GM19023 (cell line): ENCODE measurements around the gene TBC1D1.

Source experiments
- ATAC-seq: cut with Tn5 transposase; IDR thresholded peaks from one replicate; pipeline ENCODE4 v1.9.1; 2021; ENCODE audit warnings: mild to moderate bottlenecking, moderate library complexity; ENCODE audit not compliant: unreplicated experiment

Gene TBC1D1

DNA sequence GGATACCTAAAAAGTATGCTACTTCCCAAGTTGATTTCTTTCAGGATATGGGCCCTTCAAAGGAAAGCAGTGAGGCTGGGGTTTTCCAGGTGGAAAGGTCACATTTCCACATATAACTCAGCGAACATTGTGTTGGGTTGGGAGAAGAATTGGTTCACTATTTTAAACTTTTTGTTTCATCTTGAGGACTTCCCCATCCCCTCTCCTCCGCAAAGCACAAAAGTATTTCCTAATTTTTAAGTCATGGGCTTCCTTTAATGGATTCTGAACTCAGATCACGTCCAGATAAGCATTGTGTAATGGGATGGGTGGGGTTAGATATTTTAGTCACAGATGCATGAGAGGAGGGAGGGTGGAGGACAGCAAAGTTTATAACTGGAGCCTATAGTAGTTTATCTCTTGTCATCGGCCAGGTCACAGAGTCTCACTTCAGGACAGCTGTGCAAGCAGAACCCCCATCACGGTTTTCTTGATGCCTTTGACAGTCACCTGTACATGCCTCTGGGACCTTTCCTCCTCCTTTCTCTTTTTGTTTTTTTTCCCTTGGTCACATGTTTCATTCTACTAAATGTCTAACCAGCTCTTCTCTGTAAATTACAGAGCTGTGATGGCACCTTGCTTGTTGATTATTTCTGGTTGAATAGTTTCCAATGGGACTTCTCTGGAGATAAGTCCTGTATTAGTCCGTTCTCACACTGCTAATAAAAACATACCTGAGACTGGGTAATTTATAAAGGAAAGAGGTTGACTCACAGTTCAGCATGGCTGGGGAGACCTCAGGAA is 184.7 kb downstream of the TBC1D1 start:
- no peak for ATAC-seq

DNA sequence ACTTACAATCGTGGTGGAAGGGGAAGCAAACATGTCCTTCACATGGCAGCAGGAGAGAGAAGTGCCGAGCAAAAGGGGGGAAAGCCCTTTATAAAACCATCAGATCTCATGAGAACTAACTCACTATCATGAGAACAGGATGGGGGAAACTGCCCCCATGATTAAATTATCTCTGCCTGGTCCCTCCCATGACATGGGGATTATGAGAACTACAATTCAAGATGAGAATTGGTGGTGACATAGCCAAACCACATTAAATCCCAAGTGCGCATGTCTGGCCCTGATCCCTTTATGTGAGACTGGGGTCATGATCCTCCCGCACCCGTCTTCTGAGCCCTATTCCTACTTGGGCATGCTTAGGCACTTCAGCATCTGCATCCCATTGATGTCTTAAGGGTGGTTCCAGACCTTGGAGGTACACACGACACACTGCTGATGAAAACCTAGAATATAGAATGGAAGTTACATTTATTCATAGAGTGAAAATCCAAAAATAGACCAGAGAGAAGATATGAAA is 185.3 kb downstream of the TBC1D1 start:
- ATAC-seq = no peak

DNA sequence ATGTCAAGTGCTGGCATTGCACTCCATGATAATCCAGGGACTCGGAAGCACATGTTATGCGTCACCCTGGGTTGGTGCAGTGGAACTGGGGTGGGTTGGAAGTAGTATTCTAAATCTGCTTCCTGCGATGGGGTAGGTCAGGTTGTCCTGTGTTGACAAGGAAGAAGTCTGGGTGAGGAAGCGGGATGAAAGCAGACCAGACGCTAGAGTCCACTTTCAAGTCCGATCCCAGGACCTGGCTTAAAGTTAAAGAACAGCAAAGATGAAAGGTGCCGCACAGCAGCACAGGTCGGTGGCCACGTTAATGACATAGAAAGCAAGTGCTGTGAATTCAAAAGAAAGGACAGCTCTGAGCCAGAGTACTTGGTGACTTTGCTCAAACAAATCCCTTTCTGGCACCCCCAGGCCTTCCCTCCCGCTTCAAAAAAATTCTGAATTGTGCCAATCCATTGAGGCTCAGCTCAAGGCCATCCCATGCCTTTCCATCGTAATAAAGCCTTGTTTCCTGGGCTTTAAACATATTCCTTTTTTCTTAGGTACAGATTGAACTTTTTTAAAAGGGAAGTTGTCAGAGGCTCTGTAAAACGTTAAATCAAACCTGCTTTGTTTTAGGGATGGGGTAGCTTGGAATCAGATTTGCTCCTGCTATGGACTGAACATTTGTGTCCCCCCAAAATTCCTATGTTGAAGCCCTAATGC is 187.1 kb downstream of the TBC1D1 start:
- no peak for ATAC-seq

DNA sequence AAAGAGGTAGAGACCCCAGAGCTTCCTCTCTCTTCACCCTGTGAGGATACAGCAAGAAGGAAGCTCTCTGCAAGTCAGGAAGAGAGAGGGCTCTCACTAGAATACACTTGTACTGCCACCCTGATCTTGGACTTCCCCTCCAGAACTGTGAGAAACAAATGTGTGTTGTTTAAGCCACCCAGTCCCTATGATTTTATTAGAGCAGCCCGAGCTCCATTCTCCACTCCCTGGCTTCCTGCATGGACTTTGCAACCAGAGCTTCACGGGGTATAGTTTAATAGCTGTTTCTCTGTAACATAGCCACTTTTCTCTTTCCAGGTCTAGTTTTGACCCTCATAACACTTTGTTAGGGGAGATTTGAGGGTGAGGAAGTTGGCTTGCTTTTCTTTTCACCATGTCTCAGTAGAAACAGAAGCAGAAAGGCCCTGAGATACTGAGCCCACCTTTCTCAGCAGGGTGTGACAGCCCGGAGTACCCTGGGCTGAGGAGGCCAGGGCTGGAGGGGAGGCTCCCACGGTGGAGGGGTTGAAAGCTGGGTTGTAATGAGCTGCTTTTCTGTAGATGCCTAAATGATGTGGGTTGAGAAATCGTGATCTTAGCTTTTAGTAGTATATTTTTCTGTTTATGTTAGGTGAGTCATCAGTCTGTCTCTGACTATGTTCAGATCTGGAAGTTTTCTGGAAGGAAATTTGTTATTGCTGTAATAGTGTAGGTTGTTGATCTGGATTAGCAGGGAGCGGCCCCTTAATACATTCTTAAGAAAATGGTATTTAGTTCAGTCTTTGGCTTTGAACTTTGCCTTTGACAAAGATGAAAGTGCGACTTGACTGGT is 187.9 kb downstream of the TBC1D1 start:
- ATAC-seq = no peak

DNA sequence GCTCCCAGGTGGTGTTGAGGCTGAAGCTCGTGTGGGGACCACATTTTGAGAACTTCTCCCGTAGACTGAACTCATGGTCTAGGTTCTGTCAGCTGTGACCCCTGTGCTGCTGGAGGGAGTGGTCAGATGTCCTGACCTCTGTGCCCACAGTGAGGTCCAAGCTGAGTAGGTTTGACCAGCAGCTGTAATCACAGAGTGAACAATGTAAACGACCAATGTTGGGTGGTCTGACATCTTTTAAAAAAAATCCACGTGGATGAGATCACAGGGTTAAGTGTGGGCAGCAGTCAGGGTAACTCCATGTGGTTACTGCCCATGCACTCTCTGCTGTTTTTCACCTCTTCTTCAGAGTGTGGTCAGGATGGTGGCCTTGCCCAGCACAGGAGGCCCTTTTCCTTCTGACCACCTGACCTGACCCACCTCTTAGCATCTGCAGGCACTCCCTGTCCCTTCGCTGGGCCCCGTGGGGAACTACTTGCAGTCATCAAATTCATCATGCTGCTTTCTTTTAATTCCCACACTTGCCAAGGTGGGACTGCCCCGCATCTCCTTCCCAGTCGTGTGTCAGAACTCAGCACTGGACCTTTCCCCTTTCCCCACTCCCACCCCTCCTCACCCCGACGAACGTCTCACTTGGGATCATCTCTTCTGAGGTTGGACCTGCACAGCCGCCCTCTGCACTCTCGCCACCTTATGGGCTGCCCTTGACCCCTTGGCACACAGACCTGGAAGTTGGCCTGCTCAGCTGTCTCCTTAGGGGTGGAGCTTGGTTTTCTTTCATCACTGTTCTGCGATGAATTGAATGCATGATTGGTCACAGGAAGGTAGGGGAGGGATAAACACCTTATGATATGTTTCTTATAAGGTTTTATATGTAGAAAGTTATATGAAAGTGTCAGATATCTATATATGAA is 189.4 kb downstream of the TBC1D1 start:
- ATAC-seq = no peak

DNA sequence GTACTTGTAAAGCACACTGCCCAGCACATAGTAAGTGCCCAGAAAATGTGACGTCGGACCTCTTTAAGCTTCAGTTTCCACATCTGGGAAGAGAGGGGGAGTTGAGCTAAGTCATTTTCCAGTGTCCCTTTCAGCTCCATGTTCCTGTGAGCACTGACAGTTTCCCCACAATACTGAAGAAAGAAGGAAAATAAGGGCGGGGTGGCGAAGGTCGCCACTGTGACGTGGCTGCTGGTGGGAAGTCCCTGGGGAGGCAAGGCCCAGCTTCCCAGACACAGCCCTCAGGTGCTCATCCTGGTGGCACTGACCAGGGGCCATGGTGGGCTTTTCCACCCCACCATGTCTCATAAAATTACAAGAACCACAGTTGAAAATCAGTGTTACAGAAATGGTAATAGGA is 191.1 kb downstream of the TBC1D1 start:
- no peak for ATAC-seq

DNA sequence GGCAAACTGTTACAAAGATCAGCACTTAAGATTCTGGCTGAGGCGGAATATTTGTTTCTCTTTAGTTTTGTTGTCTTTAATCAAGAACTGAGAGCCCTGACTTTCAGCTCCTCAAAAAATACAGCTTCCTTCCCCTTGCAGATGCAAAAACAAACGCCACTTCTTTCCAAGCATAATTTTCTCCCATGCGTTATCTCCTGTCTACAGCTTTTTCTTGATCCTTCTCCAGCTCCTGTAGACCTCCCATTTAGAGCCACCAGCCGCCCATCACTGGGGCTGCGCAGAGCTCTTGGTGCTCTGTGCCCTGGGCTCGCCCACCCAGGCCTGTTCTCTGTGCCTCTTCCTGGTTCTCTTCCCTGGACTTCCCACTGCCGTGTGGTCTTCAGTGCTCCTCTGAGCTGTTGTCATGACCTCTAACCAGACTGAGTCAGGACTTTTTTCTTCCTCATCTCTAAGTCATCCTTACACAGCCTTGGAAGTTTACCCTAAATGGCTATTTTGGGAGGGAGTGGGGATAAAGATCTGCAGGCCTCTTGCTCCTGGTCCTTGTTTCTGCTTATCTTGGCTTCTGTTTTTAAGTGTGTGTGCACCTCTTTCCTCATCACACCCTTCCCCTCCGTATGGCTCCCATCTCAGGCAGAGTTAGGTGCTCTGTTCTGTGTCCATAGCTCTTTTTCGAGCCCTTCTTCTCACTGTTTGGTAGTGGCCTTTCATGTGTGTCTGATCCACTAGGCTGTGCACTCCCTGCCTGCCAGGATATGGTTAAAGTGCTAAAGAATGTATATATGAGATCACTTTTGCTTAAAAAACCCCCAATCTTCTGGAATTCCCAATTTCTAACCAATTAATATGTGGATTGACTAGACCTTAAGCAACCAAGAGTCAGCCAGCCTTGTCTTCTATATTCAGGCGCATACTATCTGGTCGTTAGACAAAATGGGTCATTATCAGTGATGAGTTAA is 191.8 kb downstream of the TBC1D1 start:
- ATAC-seq = no peak

DNA sequence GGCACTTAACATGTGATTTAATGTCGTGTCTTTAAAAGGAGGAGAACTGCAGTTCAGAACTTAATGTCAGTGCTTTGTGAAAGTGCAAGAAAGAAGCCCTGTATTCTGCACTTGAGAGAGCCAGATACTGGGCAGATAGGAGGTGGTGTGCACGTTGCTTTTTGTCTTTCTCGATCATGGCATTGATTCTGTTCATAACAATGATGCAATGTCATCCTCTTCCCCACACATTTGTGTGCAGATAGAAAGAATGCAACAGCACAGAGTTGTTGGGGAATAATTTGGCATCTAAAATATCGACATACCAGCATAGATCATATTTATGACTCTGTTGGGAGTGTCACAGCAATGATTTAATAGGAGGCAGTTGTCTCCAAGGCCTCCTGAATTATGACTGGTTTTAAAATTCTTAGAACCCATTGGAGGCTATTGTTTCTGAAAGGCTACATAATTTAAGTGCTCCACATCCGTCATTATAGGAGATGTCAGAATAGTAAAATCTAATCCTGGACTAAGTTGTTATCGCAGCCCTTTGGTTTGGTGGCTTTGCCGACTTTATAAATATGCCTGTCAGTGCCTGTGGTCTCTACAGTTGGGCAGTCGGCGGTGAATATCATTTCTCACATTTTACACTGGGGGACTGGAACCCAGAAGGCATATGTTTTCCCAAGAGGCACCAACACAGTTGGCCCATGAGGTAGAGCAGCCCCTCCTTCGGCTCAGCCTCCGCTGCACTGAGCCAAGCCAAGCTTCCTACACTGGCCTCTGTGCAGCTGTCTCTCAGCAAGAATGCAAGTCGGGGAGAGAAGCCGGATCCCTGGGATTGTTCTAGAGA is 194.2 kb downstream of the TBC1D1 start:
- no peak for ATAC-seq

DNA sequence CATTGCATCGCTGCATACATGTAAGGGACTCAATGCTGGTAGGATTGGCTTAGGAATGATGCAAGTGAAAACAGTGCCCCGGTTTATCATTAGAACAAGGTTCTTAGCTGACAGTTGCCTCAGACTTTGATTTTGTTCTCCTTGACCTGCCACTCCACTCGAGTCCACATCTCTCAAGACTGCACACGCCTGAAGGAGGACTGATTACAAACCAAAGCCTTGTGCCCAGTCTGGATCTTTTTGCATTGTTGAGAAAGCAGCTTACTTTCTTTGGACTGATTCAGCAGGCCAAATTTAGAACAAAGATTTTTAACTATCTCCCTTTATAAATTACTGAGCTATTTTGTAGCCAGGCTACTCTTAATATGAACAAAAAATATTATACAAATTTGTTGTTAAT is 194.9 kb downstream of the TBC1D1 start:
- ATAC-seq = no peak

DNA sequence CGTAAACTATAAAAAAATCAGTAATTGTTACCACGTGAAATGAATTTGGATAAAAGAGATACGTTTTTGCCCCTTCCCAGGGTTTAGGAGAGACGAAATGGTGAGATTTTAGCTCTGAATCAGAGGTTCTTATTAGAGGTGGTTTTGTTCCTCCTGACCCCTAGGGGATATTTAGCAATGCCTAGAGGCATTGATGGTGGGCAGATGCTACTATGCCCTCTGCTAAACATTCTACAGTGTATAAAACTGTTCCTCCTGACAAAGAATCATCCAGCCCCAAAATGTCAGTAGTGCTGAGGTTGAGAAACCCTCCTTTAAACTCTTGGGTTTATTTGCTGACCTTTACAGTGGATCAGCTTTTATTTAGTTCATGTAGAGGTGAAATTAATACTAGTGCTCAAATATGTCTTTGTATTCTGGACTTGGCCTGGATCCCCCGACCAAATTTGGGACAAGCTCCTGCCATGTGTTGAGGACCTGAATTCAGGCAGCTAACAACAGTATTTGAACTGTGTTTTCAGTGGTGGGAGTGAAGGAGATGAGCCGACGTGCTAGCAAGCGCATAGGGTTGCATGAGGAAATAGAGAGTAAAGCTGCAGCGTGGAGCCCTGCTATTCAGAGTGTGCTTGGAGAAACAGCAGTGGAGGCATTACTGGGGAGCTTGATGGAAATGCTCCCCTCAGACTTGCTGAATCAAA is 195.4 kb downstream of the TBC1D1 start:
- ATAC-seq = no peak

DNA sequence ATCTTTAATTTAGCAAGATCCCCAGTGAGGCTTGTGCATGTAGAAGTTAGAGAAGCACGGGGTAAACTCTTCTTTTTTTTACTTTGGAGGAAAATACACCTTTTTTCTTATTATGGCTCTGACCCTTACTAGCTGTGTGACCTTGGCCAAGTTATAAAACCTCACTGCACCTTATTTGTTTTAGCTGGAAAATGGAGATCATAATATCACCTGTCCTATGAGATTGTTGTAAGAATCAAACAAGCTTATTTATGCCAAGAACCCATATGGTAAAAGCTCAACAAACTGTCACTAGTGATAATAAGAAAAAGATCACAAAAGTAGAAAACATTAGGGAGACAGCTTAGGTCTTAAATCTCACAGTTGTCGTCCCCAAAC is 196.0 kb downstream of the TBC1D1 start:
- ATAC-seq = no peak

DNA sequence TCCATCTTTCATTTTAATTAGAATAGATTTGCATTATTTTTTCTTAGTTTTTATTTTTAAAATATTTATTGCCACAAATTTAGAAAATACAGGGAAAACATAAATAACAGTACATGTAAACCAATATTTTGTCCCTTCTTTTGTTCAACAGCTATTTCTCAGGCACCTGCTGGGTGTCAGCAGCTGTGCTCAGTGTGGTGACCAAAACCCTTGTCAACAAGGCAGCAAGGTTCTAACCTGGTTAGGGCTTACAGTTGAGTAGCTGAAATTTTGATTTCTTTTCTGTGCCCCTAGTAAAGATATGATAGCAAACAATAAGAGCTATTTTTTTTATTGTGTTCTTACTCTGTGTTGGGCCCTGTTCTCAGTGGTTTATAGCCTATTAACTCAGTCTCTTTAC is 197.4 kb downstream of the TBC1D1 start:
- no peak for ATAC-seq

DNA sequence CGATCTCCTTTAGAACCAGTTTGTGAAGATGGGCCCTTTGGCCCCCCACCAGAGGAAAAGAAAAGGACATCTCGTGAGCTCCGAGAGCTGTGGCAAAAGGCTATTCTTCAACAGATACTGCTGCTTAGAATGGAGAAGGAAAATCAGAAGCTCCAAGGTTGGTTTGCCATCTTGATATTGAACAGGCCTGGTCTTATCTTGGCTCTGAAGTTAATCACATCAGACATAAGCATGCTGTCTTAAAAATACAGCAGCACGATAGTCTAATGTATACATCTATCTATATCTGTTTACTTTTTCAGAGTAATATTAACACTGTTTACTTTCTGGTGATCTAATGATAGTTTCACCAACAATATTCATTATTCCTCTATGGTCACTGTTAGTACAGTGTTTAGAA is 199.1 kb downstream of the TBC1D1 start:
- no peak for ATAC-seq

DNA sequence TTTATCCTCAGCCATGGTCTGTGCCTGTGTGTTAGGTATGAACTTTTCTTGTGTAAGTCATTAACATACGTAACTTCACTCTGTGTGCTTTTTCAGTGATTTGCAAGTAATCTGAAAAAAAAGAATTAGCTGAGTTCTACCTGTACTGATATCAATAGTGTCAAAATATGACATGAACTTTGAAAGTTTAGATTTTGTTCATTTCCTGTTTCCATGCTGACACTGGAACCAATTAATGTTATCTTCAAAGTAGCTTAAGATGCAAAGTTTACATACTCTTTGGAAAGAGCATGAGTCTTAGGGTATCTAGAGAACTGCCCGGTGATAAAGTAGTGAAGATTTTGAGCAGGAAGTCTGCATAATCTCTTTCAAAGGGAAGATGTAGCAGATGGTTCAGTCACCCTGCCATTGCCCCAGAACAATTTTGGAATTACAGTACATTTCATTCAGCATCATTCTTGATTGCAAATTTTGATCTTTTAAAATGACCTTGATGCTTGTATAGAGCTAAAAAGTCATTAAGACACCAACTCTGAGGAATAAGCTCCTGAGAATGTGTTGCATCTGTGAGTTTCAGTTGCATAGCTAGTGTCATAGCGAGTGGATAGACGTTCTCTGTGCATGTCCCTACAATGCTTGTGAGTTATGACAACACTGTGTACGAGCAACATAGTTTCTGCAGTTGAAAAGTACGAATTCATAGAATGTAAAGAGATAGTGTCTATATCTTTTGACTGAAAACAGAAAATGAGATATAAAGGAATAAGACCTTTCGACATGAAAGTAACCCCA is 199.8 kb downstream of the TBC1D1 start:
- ATAC-seq = no peak

DNA sequence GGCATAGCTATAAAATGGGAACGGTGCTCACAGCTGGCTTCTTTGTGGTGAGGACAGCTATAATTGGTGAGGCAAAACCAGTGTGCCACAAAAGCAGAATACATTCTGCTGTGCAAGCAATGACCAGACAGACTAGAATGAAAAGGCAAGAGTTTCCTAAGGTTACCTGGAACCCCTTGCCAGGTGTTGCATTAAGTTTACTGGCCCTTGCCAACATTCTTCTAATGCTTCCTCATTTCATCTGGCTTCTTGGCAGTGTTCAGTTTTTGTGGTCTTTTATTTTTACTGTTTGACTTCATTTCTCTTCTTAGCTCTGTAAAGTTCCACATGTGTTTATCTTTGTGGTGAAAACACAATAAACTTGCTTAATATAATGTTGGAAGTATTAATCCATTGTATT is 200.8 kb downstream of the TBC1D1 start:
- ATAC-seq = no peak

DNA sequence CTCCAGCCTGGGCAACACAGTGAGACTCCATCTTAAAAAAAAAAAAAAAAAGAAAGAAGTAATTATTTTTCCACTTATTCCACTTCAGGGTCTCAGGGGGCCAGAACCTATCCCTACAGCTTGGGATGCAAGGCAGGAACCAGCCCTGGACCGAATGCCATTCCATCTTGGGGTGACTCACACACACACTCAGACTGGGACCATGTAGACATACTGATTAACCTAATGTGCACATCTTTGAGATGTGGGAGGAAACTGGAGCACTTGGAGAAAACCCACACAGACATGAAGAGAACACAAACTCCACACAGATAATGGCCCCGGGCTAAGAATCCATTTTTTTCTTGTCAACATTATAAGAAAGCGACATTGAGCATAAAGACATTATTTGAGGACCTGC is 201.8 kb downstream of the TBC1D1 start:
- no peak for ATAC-seq

DNA sequence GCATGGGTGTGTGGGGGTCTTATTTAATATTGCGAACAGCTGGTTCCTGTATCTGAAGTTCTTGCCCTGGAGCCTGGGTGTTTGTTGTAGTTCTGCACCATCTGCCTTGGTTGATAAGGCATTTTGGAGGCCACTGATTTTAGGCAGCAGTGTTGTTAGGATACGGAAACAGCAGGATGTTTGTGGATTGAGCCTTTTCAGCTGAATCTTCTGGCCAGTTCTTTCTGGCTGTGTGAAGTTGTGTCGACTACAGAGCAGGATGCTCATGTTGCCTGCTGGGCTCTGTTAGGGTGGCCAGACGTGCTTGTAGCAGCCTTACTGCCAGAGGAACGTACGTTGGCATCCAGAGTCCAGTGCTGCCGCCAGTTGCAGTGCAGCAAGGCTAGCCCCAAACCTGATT is 203.5 kb downstream of the TBC1D1 start:
- no peak for ATAC-seq
